Ascending aorta (tissue), 2 donors: ENCODE measurements around the gene ABCG4. TPM values are rescaled to one million over a fixed set of nuclear protein-coding genes. Genes with fewer than 3 reads are reported as not detected.
"Not testable (repeated sequence)": the region's sequence is repeated elsewhere in the genome, so short reads cannot be mapped to it uniquely, and the experiment has no call there.

Experiments used
- DNase-seq, 2 donors: peaks; one replicate each; pipeline ENCODE4 v3.0.0-alpha.2; 2019; ENCODE audit warnings: low spot score in 2 of 2
- H3K27ac ChIP-seq, 2 donors: fragments of 200-600 bp; sonication (generic); one replicate each; pipeline ENCODE4 v1.5.1; 2016 to 2017; ENCODE audit warnings: mild to moderate bottlenecking in 1 of 2
- H3K27me3 ChIP-seq: fragments of 200-600 bp; sonication (generic); one replicate; pipeline ENCODE4 v1.5.1; 2017
- H3K36me3 ChIP-seq, 2 donors: fragments of 200-600 bp; sonication (generic); one replicate each; pipeline ENCODE4 v1.5.1; 2016
- H3K4me1 ChIP-seq, 2 donors: fragments of 200-600 bp; sonication (generic); one replicate each; pipeline ENCODE4 v1.5.1; 2016 to 2017; ENCODE audit warnings: mild to moderate bottlenecking in 1 of 2
- H3K4me3 ChIP-seq, 2 donors: fragments of 200-600 bp; sonication (generic); one replicate each; pipeline ENCODE4 v1.5.1; 2016 to 2017; ENCODE audit warnings: mild to moderate bottlenecking in 1 of 2
- H3K9me3 ChIP-seq, 2 donors: fragments of 200-600 bp; sonication (generic); one replicate each; pipeline ENCODE4 v1.5.1; 2016
- CTCF ChIP-seq, 3 experiments: fragments of 200-600 bp in 2 of 3; fragments of 450-650 bp in 1 of 3; sonication (generic) in 2 of 3; IDR thresholded peaks; one replicate each; pipeline ENCODE4 v1.5.1; 2016 to 2019; ENCODE audit warnings: antibody characterized with exemption in 3 of 3, mild to moderate bottlenecking in 1 of 3, moderate library complexity in 1 of 3
- intact Hi-C: fragments of 100-400 bp; cut with DNase I; formaldehyde crosslinking; loops from one replicate; pipeline ENCODE4 v1.15.1; 2023
- total RNA-seq: library from RNA; depleted of rRNA; stranded (reverse); fragments of >200 nt; gene quantifications from one replicate; pipeline ENCODE4 v1.1.0, GENCODE V29; 2016

Gene ABCG4
- total RNA-seq, 1 donor from 2014 or later, result not detected

- TF ChIP-seq CTCF (IDR thresholded peaks at IDR 0.05), result no peak
- Histone ChIP-seq H3K4me3 (no peak overlapping the region), H3K27me3 (no peaks in the 10 kb centered on the region), H3K4me1 (no peaks in the 10 kb centered on the region), H3K27ac (no peak overlapping the region), H3K9me3 (no peaks in the 10 kb centered on the region), H3K36me3 (no peaks in the 10 kb centered on the region)
- intact Hi-C loops, result no loop called here
- no peak for DNase-seq
These were observed 41.7 kb downstream of the ABCG4 start for GRCh38 chr11:119190531-119190930.

DNA sequence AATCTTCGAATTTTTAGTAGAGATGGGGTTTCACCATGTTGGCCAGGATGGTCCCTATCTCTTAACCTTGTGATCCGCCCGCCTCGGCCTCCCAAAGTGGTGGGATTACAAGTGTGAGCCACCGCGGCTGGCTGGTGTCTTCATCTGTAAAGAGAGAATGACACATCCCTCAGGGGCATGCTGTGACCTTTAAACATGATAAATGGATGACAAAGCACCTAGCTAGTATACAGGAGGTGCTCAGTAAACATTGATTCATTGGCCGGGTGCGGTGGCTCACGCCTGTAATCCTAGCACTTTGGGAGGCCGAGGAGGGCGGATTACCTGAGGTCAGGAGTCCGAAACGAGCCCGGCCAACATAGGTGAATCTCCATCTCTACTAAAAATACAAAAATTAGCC is 42.4 kb downstream of the ABCG4 start:
- H3K36me3 ChIP-seq, intact Hi-C loops: not testable (repeated sequence)

GRCh38 chr11:119192111-119192510 is 43.3 kb downstream of the ABCG4 start:
- H3K9me3 ChIP-seq, result no peaks in the 10 kb centered on the region
- DNase-seq, result no peak
- no peaks in the 10 kb centered on the region for H3K36me3 ChIP-seq
- no peaks in the 10 kb centered on the region for H3K27me3 ChIP-seq
- no peak overlapping the region for H3K4me3 ChIP-seq
- TF ChIP-seq CTCF (IDR thresholded peaks at IDR 0.05), result no peak
- intact Hi-C loops, result no loop called here
- no peak overlapping the region for H3K27ac ChIP-seq
- H3K4me1 ChIP-seq, result no peaks in the 10 kb centered on the region

More for the DNA sequence above, 42.4 kb downstream of the ABCG4 start:
- H3K4me1 ChIP-seq, H3K27me3 ChIP-seq, DNase-seq, H3K9me3 ChIP-seq, H3K4me3 ChIP-seq, H3K27ac ChIP-seq: not testable (repeated sequence)

DNA sequence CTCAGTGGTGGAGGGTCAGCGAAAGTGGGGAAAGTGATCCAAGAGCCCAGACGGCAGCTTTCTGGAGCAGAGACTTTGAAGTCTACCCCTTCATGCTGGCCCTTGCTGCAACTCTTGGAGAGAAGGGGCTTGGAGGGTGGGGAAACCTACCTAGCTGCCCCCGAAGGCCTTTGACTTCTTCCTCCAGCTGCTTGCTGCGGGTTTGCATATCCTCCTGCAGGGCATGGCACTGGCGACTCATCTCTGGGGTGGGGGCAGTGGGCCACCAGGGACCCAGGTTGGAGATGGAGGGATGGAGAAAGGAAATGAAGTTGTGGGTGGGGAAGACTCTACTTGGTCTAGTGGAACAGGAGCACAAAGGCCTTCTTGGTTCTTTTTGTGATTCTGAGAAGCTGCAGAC is 44.1 kb downstream of the ABCG4 start:
- no peak overlapping the region for H3K4me3 ChIP-seq
- no peaks in the 10 kb centered on the region for H3K36me3 ChIP-seq
- no peaks in the 10 kb centered on the region for H3K9me3 ChIP-seq
- H3K27ac ChIP-seq, result no peak overlapping the region
- DNase-seq, result no peak
- no peaks in the 10 kb centered on the region for H3K27me3 ChIP-seq
- H3K4me1 ChIP-seq, result no peaks in the 10 kb centered on the region
- intact Hi-C loops, result no loop called here
- no peak for TF ChIP-seq CTCF (IDR thresholded peaks at IDR 0.05)

GRCh38 chr11:119193626-119194025 is 44.8 kb downstream of the ABCG4 start:
- Histone ChIP-seq H3K9me3 (no peaks in the 10 kb centered on the region), H3K4me1 (no peaks in the 10 kb centered on the region), H3K27ac (no peak overlapping the region), H3K4me3 (no peak overlapping the region), H3K27me3 (no peaks in the 10 kb centered on the region), H3K36me3 (no peaks in the 10 kb centered on the region)
- intact Hi-C loops, result no loop called here
- DNase-seq, result no peak
- TF ChIP-seq CTCF (IDR thresholded peaks at IDR 0.05), result no peak

GRCh38 chr11:119194811-119195440 is 46.1 kb downstream of the ABCG4 start:
- Histone ChIP-seq H3K36me3 (no peaks in the 10 kb centered on the region), H3K27ac (no peak overlapping the region), H3K4me1 (no peaks in the 10 kb centered on the region), H3K27me3 (no peaks in the 10 kb centered on the region), H3K4me3 (no peak overlapping the region), H3K9me3 (no peaks in the 10 kb centered on the region)
- TF ChIP-seq CTCF (IDR thresholded peaks at IDR 0.05), result no peak
- no peak for DNase-seq
- intact Hi-C loops, result no loop called here
